Testis (tissue), 2 donors: ENCODE data around the gene NUDC.

Source experiments
- POLR2A ChIP-seq: fragments of 450-650 bp; IDR thresholded peaks from one replicate; pipeline ENCODE4 v1.6.1; 2017; ENCODE audit warnings: antibody characterized with exemption, mild to moderate bottlenecking, moderate library complexity
- TF ChIP-seq, protein P1 (sequence below), 3 experiments: fragments of 450-650 bp in 2 of 3; fragments of 200-600 bp in 1 of 3; sonication (generic) in 1 of 3; IDR thresholded peaks; one replicate each; pipeline ENCODE4 v1.5.1; 2016 to 2019; ENCODE audit warnings: antibody characterized with exemption in 3 of 3, mild to moderate bottlenecking in 2 of 3, moderate library complexity in 1 of 3

DNA sequence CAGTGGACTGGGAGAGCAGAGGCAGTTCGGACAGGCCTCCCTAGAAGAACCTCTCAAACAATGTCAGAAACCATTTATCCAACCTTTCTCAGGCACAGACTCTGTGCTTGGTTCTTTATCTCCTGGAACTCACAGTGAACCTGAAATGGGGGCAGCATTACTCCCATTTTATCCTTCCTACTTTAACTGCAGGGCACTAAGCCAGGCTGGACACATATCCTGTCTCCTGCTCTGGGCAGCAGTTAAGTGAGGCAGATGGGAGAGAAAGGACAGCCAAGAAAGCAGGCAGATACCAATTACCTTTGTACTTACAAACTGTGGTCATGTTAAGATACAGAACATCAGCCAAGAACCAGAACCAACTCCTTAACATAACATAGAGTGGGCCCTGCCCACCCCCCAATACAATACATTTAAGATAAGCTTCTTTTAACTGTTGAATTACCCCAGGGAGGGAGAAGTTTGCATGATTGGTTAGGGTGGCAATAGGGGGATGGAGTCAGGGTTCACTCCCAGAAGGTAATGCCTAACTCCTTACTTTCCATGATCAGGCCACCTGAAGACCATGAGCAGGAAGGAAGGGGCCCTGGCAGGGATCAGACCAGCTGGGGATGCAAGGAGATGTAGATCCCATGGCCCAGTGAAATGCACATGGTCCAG, 27.9 kb downstream of the NUDC start:
- TF ChIP-seq, protein P1, sequence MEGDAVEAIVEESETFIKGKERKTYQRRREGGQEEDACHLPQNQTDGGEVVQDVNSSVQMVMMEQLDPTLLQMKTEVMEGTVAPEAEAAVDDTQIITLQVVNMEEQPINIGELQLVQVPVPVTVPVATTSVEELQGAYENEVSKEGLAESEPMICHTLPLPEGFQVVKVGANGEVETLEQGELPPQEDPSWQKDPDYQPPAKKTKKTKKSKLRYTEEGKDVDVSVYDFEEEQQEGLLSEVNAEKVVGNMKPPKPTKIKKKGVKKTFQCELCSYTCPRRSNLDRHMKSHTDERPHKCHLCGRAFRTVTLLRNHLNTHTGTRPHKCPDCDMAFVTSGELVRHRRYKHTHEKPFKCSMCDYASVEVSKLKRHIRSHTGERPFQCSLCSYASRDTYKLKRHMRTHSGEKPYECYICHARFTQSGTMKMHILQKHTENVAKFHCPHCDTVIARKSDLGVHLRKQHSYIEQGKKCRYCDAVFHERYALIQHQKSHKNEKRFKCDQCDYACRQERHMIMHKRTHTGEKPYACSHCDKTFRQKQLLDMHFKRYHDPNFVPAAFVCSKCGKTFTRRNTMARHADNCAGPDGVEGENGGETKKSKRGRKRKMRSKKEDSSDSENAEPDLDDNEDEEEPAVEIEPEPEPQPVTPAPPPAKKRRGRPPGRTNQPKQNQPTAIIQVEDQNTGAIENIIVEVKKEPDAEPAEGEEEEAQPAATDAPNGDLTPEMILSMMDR (IDR thresholded peaks at IDR 0.05), result no peak
- TF ChIP-seq POLR2A, result no peak
